8988T (cell line): Measurements from ENCODE around the gene SRPRA.

Source experiments
- DNase-seq: peaks from one replicate; pipeline ENCODE4 v3.0.0; 2011

The SRPRA gene

DNA sequence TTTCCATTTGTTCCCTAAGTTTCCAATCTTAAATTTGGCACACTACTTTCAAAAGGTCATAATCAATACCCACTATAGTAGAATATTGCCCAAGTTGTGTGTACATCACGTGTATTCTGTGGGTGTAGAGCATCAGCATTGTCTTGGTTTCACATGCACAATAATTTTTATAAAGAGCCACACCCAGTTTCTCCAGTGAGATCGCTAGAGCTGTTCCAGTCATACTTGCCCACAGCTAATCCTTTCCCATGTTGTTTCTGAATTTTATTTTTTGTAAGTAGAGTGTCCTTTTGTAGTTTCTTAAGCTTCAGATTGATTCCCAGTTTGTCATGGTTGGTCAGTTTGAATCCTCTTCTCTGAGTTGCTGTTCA is 43.4 kb downstream of the SRPRA start:
- DNase-seq = no peak

DNA sequence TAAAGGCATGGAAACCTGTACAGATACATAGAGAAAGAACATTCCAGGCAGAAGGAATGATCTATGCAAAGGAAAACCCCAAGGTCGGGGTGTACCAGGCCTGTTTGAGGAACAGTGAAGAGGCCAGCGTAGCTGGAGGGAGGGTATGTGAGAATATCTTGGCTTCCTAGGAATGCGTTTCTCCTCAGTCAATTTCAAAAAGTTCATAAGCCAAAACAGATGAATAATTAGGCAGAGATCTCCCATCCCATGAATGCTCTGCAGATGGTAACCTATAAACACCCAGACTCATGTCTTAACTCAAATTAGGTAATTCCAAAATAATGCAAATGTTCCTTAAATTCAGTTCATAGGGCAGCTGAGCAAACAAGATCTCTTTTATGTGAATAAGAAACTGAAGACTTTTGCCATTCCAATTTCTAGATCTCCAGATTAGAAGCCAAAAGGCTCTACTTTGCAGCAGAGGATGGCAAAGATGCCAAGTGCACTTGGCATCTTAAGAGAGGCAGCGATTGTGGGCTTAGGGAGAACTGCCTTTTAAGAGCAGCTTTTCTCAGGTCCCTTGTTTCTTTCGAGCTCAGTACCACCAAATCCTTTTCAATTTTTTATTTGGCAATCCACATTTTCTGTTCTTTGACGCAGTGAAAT is 43.9 kb downstream of the SRPRA start:
- DNase-seq = no peak

DNA sequence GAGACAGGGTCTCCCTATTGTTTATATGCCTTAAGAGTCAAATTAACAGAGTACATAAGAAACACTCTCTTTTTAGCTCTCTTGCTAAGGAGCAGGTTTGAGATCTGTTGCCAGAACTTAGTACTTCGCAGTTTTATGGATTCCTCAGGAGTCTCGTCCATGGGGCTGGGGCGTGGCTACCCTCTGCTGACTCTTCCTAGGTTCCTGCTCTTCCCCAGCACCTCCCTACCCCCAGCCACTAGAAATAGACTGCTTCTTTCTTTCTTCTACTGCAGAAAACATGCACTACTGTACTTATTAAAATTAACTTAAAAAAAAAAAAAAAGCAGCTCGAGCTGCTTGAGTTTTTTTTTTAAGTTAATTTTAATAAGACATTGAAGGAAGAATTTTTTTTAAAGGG is 49.1 kb downstream of the SRPRA start:
- DNase-seq = no peak

- DNase-seq = no peak
These were observed 51.2 kb downstream of the SRPRA start for GRCh38 chr11:126217491-126217890.

DNA sequence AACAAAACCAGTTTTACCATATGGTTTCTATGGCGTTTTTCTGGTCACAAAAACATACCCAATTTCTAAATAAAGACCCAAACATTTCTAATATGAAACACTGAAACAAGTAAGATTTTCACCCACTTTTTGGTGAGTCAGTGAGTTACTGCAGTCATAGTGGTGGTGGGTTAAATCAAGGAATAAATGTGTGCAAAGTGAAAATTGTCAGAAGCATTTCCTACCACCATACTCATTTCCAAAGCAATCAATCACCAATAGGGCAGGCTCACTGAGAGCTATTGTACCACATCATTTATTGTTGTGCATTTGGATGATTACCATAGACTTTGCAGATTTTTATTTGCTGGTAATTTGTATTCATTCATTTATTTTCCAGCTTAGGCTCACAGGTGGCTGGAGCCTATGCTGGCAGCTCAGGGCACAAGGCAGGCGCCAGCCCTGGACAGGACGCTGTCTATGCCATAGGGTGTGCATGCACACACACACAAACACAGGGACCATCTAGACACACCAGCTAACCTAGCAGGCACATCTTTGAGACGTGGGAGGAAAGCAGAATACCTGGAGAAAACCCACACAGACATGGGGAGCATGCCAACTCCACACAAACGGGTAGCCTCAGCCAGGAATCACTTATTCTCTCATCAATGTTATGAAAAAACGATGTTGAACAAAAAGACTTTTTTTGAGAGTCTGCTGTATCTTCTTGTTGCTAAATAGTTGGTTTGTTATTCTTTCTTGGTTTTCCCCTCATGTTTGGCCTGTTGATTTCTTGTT is 52.0 kb downstream of the SRPRA start:
- DNase-seq = no peak

DNA sequence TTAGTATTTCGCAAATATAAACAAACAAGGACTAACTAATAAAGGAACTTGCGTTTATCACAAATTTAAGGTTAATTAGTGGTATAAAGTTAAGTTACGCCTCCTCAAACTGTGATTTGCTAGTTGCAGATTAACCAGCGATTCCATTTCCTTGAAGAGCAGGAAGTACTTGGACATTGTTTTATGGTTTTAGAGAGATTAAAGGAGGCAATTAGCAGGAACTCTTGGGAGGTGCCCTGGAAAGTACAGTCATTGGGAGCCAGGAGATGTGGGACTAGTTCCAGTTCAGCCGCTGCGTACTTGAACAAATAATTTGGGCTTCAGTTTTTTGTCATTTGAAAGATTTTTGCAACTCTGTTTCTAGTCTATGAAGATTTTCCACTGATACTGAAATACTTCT is 53.9 kb downstream of the SRPRA start:
- DNase-seq = no peak

- DNase-seq = no peak
These were observed 54.3 kb downstream of the SRPRA start for GRCh38 chr11:126214441-126214840.
